Fibroblast of skin of scalp (primary cell): ENCODE measurements around the gene MALSU1.

Source experiments
- DNase-seq: peaks from one replicate; pipeline ENCODE4 v3.0.0-alpha.2; 2013

The MALSU1 gene

DNA sequence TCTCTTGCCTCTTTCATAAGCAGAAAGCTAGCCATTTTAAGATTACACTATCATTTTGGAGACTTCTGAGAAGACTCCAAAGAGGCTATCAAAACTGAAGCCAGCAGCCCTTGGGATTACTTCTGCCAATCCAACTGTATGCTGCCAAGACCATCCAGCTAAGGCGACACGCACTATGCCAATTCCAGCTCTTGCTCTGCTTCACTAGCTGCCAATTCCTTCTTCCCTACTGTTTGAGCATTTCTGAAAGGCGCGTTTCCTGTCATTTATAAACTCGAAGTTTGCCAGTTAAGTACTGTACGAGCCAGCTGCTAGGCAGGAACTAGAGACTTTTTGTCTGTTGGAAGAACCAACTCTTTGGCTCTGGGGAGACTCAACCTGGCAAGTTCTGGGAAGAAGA lies 36.5 kb downstream of the MALSU1 start:
- no peak for DNase-seq

GRCh38 chr7:23336086-23336485 lies 36.9 kb downstream of the MALSU1 start:
- no peak for DNase-seq

DNA sequence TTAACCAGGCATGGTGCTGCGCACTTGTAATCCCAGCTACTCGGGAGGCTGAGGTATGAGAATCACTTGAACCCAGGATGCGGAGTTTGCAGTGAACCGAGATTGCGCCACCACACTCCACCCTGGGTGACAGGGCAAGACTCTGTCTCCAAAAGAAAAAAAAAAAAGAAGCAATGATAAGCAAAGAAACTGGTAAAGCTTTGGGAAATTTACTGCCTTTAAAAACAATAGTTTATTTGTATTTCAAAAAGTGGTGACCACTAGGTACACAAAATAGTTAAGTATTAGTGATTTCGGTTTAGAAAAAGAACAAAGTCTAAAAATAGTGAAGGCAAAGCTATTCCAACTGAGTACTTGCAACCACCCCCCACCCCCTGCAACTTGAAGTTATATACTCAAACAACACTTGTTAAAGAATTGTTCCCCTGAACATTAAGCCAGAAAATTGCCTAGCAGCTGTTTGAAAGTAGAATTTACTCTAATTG lies 37.7 kb downstream of the MALSU1 start:
- DNase-seq, result no peak

DNA sequence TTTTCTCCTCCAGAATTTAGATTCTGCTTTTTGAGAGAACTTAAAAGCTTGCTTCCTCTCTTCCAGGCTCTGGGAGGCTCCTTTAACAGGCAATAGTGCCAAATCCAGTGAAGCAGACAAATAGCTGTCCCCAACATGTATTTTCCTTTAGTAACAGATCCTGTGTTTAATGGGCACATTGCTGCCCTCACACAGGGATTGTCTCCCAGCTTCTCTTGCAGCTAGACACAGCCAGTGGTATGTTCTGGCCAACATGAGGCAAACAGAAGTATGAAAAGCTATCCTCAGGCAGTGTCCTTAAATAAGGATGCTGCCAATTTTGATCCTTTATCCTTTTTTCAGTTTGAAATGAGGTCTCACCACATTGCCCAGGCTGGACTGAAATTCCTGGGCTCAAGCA lies 38.2 kb downstream of the MALSU1 start:
- no peak for DNase-seq

- no peak for DNase-seq
These were observed 39.3 kb downstream of the MALSU1 start for GRCh38 chr7:23338439-23338838.

- no peak for DNase-seq
These were observed 39.7 kb downstream of the MALSU1 start for GRCh38 chr7:23338863-23339262.

DNA sequence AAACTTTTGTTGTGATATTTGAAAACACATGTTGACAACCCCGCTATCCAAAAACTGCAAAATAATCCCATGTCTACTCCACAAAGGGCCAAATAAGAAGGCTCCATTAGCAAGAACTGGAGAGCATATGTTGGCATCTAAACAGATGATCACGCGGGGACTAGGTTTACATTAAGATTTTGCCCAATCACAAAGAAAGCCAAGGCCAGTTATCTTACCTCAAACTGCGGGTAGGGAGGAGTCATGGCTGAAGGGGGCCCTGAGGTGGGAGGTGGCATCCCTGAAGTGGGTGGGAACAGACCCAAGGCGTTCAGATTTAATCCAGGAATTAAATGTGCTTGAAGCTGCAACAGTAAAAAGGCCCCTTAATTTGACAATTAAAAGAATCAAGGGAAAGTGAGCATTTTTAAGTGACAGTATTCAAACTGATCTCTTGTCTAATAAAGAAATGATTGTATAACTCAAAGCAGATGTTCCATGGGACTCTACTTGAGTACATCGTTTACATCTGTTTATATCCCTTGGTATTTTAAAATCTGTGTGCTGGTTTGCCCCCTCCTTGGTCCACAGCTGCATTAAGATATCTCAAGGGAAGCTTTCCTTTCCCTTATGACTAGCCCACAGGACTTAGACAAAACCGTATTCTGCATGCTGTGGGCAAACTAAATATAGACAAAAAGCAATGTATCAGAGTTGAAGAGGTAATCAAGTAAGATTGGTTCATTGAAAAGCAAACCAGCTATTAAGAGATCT lies 42.9 kb downstream of the MALSU1 start:
- DNase-seq, result peak; percentile 19

GRCh38 chr7:23343102-23343501 lies 44.0 kb downstream of the MALSU1 start:
- DNase-seq, result no peak

DNA sequence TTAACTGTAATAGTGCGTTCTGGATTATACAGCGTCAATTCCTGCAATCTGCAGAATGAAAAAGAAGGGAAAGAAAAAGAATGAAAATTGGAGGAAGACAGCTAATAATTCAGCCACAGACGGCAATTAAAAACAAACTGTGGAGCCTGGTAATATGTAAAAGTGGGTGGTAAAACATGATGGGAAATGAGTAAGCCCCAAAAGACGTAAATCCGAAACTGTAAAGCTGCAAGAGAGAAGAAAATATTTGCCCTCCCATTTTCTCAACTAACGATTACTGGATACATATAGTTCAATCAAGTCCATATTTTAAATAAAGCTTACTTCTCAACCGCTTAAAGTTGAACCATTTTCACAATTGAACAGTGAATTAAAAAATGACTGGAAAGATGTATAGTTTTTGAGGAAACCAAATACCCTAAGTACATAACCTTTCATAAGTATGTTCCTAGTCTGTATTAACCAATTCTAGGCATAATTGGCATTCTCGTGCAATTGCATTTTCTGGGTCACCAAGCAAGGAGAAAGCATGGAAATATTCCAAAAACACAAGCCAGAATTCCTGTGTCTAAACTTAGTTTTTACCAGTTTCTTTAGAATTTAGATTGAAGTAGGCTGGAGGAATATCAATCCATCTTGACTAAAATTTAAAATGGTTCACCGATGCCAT lies 44.8 kb downstream of the MALSU1 start:
- DNase-seq, result no peak

GRCh38 chr7:23345601-23346000 lies 46.5 kb downstream of the MALSU1 start:
- DNase-seq, result no peak

GRCh38 chr7:23346316-23346715 lies 47.2 kb downstream of the MALSU1 start:
- no peak for DNase-seq

DNA sequence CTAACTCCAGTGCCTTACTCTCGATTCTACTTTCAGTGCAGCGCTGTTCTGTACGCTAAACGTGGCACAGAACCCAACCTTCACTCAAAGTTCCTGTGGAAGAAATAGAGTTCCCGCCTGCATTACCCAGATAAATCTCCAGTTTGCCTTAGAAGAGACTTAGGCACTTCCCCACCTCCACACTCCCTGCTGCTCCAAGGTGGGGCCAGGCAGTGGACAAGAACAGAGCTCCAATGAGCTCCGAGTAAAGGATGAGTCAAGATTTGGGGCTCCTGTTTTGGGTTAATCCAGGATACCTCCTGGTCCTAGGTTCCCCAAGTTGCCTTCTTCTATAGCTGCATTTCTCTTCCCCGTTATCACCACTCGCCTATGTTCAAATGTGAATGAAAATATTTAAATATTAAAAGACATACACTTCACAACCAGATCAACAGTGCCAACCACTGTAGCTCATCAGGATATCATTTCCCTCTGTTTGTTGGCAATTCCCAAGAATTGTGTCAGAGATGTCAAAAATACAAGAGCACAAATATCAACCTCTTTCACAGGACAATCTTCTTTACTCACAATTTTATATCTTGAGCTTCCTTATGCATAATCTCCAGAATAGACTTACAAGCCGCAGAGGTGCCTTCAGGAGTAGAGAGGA lies 48.0 kb downstream of the MALSU1 start:
- no peak for DNase-seq

GRCh38 chr7:23347682-23348180 lies 48.6 kb downstream of the MALSU1 start:
- DNase-seq, result peak; percentile 87

DNA sequence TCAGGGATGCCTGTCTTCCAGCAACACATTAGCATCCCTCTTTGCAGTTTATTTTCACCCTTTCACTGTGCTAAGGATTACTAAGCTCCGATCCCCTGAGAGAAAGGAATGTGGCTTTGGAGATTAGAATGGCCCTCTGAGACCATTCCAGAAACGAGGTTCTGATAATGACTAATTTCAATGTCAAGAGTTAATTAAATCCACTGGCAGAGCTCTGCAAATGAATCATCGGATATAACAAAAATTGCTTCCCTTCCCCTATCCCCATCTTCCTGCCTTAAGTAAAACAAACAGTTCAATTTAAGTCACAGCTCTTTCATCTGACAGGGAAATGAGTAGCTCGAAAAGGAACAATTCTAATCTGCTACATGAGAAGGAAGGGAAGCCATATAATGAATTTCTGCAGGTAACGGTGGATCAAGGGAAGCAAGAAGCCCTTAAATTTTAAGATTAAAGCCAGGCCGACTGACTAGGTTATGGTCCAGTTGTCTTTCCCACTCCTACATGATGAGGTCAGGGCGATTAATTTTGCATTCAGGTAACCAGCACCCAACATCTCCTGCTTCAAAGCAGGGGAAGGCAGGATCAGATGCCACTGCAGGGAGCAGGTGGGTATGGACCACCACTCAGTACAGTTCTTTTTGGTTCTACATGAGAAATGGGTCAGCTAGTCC lies 50.5 kb downstream of the MALSU1 start:
- DNase-seq, result peak; percentile 84

DNA sequence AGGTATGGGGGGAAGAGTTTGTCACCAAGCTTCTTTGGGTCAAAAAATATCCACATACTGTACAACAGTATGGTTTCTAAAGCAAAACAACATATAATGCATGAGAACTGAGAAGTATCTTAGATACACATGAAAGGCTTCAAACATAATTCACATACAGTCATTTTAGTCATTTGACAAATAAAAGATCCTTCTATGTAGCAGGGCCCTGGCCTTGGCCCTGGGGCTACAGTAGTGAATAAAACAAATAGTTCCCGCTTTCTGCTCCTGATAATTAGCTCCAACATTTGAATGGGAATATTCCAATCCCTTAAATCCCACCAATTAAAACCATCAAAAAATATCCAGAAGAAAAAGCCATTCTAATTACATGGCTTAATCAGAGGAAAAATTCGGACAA lies 51.3 kb downstream of the MALSU1 start:
- no peak for DNase-seq

- no peak for DNase-seq
These were observed 54.0 kb downstream of the MALSU1 start for GRCh38 chr7:23353172-23353571.

- DNase-seq, result no peak
These were observed 57.0 kb downstream of the MALSU1 start for GRCh38 chr7:23356168-23356567.

GRCh38 chr7:23356726-23357125 lies 57.6 kb downstream of the MALSU1 start:
- DNase-seq, result no peak

DNA sequence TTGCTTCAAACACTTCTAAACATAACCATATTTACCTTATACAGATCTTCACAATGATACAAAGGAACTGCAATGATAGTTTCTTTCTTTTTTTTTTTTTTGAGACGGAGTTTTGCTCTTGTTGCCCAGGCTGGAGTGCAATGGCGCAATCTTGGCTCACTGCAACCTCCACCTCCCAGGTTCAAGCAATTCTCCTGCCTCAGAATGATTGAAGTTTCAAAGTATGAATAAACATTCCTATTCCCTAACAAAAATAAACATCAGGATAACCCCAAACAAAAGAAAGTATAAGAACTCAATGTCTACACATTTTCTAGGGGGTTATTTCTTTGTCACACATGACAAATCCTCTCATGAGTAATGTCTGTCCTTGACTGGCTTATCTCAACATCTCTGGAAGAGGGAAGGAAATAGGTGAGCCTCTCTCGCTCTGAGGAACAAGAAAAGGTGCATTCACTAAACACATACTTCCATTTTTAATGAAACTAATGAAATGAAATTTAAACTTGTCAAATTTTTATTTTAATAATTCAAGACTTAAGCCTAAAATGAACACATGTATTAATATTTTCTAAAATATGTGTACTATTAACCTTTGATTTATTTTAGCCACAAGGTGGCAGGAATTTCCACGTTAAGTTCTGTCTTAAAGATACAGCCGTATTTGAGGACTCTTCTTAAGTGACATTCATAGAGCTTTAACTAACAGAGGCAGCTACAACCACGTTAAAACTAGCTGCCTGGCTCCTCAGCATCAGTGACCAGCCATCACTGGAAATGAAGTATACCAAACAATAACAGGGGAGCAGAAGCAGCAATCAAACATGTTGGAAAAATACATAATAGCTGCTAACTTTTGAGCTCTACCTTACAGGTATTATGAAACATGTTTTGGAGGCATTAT lies 58.3 kb downstream of the MALSU1 start:
- peak; percentile 38 for DNase-seq

GRCh38 chr7:23358152-23358674 lies 59.1 kb downstream of the MALSU1 start:
- DNase-seq, result no peak
